Esophagus squamous epithelium (tissue), 5 donors: Measurements from ENCODE around the gene SNTB2. TPM values are rescaled to one million over a fixed set of nuclear protein-coding genes. Genes with fewer than 3 reads are reported as not detected.

Experiments
- DNase-seq: peaks from one replicate; lab custom pipeline; 2025; lab: John Stamatoyannopoulos, UW
- H3K27ac ChIP-seq, 4 donors: fragments of 200-600 bp; sonication (generic); one replicate each; pipeline ENCODE4 v1.5.1; 2016 to 2019; ENCODE audit warnings: mild to moderate bottlenecking in 1 of 4
- H3K27me3 ChIP-seq, 4 donors: fragments of 200-600 bp; sonication (generic); 1 replicate in 3 of 4; 2 replicates in 1 of 4; pipeline versions ENCODE4 v1.5.1 to v1.6.0; 2017 to 2021; ENCODE audit warnings: antibody characterized with exemption in 1 of 4
- H3K36me3 ChIP-seq, 3 donors: fragments of 200-600 bp; sonication (generic); one replicate each; pipeline ENCODE4 v1.5.1; 2016 to 2019
- H3K4me1 ChIP-seq, 3 donors: fragments of 200-600 bp; sonication (generic); one replicate each; pipeline ENCODE4 v1.5.1; 2017 to 2019
- H3K4me3 ChIP-seq, 4 donors: fragments of 200-600 bp; sonication (generic); 1 replicate in 3 of 4; 2 replicates in 1 of 4; pipeline ENCODE4 v1.5.1; 2016 to 2019; ENCODE audit warnings: mild to moderate bottlenecking in 2 of 4, moderate library complexity in 1 of 4
- H3K9me3 ChIP-seq, 3 donors: fragments of 200-600 bp; sonication (generic); one replicate each; pipeline ENCODE4 v1.5.1; 2016 to 2019
- CTCF ChIP-seq, 6 experiments: fragments of 450-650 bp in 4 of 6; fragments of 200-600 bp in 2 of 6; sonication (generic) in 2 of 6; IDR thresholded peaks; one replicate each; pipeline ENCODE4 v1.5.1; 2016 to 2019; ENCODE audit warnings: antibody characterized with exemption in 6 of 6, mild to moderate bottlenecking in 4 of 6, moderate library complexity in 4 of 6
- POLR2A ChIP-seq, 4 donors: fragments of 450-650 bp; IDR thresholded peaks; one replicate each; pipeline ENCODE4 v1.6.1; 2017; ENCODE audit warnings: antibody characterized with exemption in 4 of 4, mild to moderate bottlenecking in 4 of 4, moderate library complexity in 3 of 4
- WGBS, 2 donors: methylation state at CpG; one replicate each; pipeline ENCODE4 v1.1.5; 2018; 5-methylcytosine and 5-hydroxymethylcytosine counted together
- intact Hi-C: fragments of 100-400 bp; cut with DNase I; formaldehyde crosslinking; loops from one replicate; pipeline ENCODE4 v1.15.0; 2022
- total RNA-seq, 4 donors: library from RNA; depleted of rRNA; stranded (reverse); fragments of >200 nt; gene quantifications; one replicate each; pipeline ENCODE4 v1.1.0, GENCODE V29; 2016
- donor health status: DM: yes; HTN: yes; CAD: no.

The SNTB2 gene
- total RNA-seq, 4 donors from 2014 or later = 25.5 to 49.6 (median 25.9) TPM

GRCh38 chr16:69237296-69237695, 50.3 kb downstream of the SNTB2 start:
- H3K4me1 ChIP-seq = peaks cover 5 to 66% (median 11%) of the 10 kb centered on the region in 3 donors

GRCh38 chr16:69239851-69240250, 52.9 kb downstream of the SNTB2 start:
- Histone ChIP-seq H3K27ac (no peak overlapping the region), H3K9me3 (no peaks in the 10 kb centered on the region), H3K4me1 (peaks cover 8 to 88% (median 12%) of the 10 kb centered on the region in 3 donors), H3K4me3 (no peak overlapping the region), H3K36me3 (no peaks in the 10 kb centered on the region), H3K27me3 (no peaks in the 10 kb centered on the region)
- WGBS, 2 donors = 50 to 71% methylated on average over 1 of the region's 1 CpG
- intact Hi-C loops = no loop called here
- TF ChIP-seq POLR2A (IDR thresholded peaks at IDR 0.05) (no peak), CTCF (IDR thresholded peaks at IDR 0.05) (no peak)
- no peak for DNase-seq

More at GRCh38 chr16:69237296-69237695, 50.3 kb downstream of the SNTB2 start:
- no peak overlapping the region for H3K4me3 ChIP-seq
- H3K36me3 ChIP-seq = no peaks in the 10 kb centered on the region
- TF ChIP-seq POLR2A (IDR thresholded peaks at IDR 0.05) = no peak
- TF ChIP-seq CTCF (IDR thresholded peaks at IDR 0.05) = no peak
- no peaks in the 10 kb centered on the region for H3K9me3 ChIP-seq
- intact Hi-C loops = no loop called here
- DNase-seq = no peak
- no peaks in the 10 kb centered on the region for H3K27me3 ChIP-seq
- 60 to 76% methylated on average over 1 to 3 of the region's 3 CpGs for WGBS, 2 donors
- peak overlapping the region in 1 of 4 donors; percentile 25 for H3K27ac ChIP-seq

- H3K4me3 ChIP-seq = no peak overlapping the region
- H3K27me3 ChIP-seq = no peaks in the 10 kb centered on the region
- intact Hi-C loops = no loop called here
- peaks cover 0 to 3% (median 0%) of the 10 kb centered on the region in 3 donors for H3K36me3 ChIP-seq
- H3K4me1 ChIP-seq = peaks cover 8 to 88% (median 12%) of the 10 kb centered on the region in 3 donors
- H3K27ac ChIP-seq = no peak overlapping the region
- no peak for DNase-seq
- H3K9me3 ChIP-seq = no peaks in the 10 kb centered on the region
- 54 to 61% methylated on average over 2 of the region's 2 CpGs for WGBS, 2 donors
- no peak for TF ChIP-seq POLR2A (IDR thresholded peaks at IDR 0.05)
- no peak for TF ChIP-seq CTCF (IDR thresholded peaks at IDR 0.05)
Measured at GRCh38 chr16:69240331-69240730, 53.4 kb downstream of the SNTB2 start.

- no peak overlapping the region for H3K4me3 ChIP-seq
- peak overlapping the region in 1 of 4 donors; percentile 34 for H3K27ac ChIP-seq
- no peaks in the 10 kb centered on the region for H3K9me3 ChIP-seq
- TF ChIP-seq CTCF (IDR thresholded peaks at IDR 0.05) (no peak), POLR2A (IDR thresholded peaks at IDR 0.05) (no peak)
- WGBS, 2 donors = 30 to 41% methylated on average over 4 of the region's 4 CpGs
- H3K27me3 ChIP-seq = no peaks in the 10 kb centered on the region
- H3K36me3 ChIP-seq = peaks cover 0 to 11% (median 4%) of the 10 kb centered on the region in 3 donors
- H3K4me1 ChIP-seq = peaks cover 8 to 72% (median 10%) of the 10 kb centered on the region in 3 donors
- DNase-seq = no peak
- intact Hi-C loops = no loop called here
Measured at GRCh38 chr16:69241926-69242325, 55.0 kb downstream of the SNTB2 start.

GRCh38 chr16:69243479-69243878, 56.5 kb downstream of the SNTB2 start:
- no peak for DNase-seq
- H3K4me3 ChIP-seq = no peak overlapping the region
- WGBS, 2 donors = 68 to 79% methylated on average over 2 of the region's 2 CpGs
- TF ChIP-seq POLR2A (IDR thresholded peaks at IDR 0.05) (no peak), CTCF (IDR thresholded peaks at IDR 0.05) (no peak)
- peaks cover 0 to 23% (median 4%) of the 10 kb centered on the region in 3 donors for H3K36me3 ChIP-seq
- H3K9me3 ChIP-seq = no peaks in the 10 kb centered on the region
- intact Hi-C loops = no loop called here
- no peaks in the 10 kb centered on the region for H3K27me3 ChIP-seq
- peaks cover 7 to 59% (median 10%) of the 10 kb centered on the region in 3 donors for H3K4me1 ChIP-seq
- no peak overlapping the region for H3K27ac ChIP-seq
